ENCODE measurements around the gene REM2.

DNA sequence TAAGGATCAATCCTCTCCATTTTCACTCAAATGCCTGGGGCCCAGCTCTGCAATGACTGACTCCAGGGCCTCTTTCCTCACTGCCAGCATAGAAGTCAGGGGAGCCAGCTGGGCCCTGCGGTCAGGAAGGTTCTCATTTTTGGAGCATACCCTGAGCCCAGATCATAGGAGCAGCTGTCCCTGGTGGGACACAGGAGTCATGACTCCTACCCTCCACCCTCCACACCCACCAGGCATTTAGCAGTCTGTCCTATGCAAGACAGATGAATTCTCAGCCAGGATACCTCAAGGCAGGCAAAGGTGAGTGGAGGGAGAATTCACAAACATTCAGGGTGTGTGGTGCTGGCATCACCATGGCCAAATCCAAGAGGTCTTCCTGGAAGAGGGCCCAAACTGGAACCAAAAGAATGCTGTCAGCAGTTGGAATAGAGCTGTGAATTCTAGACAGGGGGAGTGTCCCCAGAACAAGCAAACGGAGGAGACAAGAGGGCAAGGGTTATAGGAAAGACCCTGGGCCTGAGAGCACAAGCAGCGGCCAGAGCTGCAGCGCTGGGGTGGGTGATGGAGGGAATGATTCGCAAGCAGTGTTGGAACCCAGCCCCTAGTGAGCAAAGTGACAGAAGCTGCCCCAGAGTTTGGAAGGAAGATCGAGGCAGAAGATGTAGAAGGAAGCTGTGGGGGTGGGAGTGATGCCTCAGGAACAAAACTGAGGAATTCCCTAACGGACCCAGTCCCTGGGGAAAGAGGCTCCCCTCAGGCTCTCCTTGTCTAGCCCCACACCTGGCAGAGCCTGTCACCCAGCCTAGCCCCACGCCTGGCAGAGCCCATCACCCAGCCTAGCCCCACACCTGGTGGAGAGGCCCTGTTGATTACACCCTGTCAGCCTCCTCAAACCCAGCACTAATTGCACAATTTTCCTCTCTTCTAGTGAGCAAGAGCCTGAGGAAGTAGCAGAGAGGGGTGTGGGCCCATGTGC lies 4.5 kb upstream of the REM2 start:
- TF ChIP-seq, protein P1, sequence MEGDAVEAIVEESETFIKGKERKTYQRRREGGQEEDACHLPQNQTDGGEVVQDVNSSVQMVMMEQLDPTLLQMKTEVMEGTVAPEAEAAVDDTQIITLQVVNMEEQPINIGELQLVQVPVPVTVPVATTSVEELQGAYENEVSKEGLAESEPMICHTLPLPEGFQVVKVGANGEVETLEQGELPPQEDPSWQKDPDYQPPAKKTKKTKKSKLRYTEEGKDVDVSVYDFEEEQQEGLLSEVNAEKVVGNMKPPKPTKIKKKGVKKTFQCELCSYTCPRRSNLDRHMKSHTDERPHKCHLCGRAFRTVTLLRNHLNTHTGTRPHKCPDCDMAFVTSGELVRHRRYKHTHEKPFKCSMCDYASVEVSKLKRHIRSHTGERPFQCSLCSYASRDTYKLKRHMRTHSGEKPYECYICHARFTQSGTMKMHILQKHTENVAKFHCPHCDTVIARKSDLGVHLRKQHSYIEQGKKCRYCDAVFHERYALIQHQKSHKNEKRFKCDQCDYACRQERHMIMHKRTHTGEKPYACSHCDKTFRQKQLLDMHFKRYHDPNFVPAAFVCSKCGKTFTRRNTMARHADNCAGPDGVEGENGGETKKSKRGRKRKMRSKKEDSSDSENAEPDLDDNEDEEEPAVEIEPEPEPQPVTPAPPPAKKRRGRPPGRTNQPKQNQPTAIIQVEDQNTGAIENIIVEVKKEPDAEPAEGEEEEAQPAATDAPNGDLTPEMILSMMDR (IDR thresholded peaks at IDR 0.05 in 4 of 5, conservative IDR thresholded peaks at IDR 0.05 in 1 of 5): no peak
- TF ChIP-seq POLR2A (IDR thresholded peaks at IDR 0.05): no peak
